GM12875 (cell line): Measurements from ENCODE around the gene SCAP.
"Not testable (repeated sequence)": the region's sequence is repeated elsewhere in the genome, so short reads cannot be mapped to it uniquely, and the experiment has no call there.

Experiments
- H3K4me3 ChIP-seq: one replicate; pipeline ENCODE4 v1.5.1; 2011; ENCODE audit warnings: low read depth, low read length, control low read depth
- TF ChIP-seq, protein P1 (sequence below): IDR thresholded peaks from 2 replicates; pipeline ENCODE4 v1.5.1; 2011; ENCODE audit warnings: low read depth, mild to moderate bottlenecking, control low read depth, inconsistent platforms, low read length, moderate library complexity, borderline replicate concordance; ENCODE audit not compliant: insufficient read depth

SCAP gene

DNA sequence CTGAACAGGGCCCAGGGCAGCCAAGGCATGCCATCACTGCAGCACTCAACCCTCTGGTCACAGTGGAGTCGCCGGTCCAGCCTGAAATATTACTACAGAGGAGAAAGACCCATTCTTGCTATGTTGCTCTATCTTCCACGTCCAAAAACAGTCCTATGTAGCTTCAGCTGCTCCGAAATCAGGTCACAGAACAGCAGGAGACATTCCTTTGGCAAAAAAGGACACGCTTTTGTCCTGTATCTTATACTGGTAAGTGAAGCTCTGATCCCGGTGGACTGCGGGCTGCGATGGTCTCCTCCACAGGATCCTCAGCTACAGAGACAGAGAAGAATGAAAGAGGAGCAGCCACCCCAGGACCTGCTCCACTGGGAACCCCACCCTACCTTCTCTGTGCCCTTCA lies 20.1 kb upstream of the SCAP start:
- H3K4me3 ChIP-seq: no peak overlapping the region
- TF ChIP-seq, protein P1, sequence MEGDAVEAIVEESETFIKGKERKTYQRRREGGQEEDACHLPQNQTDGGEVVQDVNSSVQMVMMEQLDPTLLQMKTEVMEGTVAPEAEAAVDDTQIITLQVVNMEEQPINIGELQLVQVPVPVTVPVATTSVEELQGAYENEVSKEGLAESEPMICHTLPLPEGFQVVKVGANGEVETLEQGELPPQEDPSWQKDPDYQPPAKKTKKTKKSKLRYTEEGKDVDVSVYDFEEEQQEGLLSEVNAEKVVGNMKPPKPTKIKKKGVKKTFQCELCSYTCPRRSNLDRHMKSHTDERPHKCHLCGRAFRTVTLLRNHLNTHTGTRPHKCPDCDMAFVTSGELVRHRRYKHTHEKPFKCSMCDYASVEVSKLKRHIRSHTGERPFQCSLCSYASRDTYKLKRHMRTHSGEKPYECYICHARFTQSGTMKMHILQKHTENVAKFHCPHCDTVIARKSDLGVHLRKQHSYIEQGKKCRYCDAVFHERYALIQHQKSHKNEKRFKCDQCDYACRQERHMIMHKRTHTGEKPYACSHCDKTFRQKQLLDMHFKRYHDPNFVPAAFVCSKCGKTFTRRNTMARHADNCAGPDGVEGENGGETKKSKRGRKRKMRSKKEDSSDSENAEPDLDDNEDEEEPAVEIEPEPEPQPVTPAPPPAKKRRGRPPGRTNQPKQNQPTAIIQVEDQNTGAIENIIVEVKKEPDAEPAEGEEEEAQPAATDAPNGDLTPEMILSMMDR: no peak

DNA sequence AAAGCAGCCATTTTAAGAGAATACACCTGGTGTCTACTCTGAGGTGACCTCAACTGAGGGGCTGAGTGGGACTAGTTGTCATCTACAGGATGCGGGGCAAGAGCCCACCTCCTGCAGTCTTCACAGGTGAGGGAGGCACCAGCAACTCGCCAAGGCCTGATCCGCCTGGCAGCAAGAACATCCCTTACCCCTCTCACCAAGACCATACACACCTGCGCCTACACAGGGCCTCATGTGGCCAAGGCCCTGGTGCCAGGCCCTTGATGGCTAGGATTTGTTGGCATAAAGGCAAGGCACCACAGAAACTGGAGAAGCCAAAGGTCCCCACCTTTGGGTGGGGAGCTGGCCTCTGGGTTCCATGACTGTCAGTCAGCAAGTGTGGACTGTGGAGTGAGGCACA lies 19.4 kb upstream of the SCAP start:
- TF ChIP-seq, protein P1: no peak
- no peak overlapping the region for H3K4me3 ChIP-seq

DNA sequence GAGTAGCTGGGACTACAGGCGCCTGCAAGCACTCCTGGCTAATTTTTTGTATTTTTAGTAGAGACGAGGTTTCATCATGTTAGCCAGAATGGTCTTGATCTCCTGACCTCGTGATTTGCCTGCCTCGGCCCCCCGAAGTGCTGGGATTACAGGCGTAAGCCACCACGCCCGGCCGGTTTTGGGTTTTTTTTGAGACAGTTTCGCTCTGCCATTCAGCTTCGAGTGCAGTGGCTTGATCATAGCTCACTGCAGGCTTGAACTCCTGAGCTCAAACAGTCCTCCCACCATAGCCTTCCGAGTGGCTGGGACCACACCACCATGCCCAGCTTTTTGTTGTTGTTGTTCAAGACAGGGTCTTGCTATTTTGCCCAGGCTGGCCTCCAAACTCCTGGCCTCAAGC lies 16.0 kb upstream of the SCAP start:
- TF ChIP-seq, protein P1: no peak
- H3K4me3 ChIP-seq: no peak overlapping the region

DNA sequence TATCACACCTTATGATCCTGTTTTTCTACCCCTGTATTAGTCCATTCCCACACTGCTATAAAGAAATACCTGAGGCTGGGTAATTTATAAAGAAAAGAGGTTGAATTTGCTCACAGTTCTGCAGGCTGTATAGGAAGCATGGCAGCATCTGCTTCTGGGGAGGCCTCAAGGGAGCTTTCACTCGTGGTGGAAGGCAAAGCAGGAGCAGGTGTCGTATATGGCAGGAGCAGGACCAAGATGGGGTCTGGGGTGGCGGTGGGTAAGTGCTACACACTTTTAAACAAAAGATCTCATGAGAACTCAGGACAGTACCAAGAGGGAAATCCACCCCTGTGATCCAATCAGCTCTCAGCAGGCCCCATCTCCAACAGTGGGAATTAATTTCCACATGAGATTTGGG lies 15.4 kb upstream of the SCAP start:
- TF ChIP-seq, protein P1: no peak
- H3K4me3 ChIP-seq: no peak overlapping the region

DNA sequence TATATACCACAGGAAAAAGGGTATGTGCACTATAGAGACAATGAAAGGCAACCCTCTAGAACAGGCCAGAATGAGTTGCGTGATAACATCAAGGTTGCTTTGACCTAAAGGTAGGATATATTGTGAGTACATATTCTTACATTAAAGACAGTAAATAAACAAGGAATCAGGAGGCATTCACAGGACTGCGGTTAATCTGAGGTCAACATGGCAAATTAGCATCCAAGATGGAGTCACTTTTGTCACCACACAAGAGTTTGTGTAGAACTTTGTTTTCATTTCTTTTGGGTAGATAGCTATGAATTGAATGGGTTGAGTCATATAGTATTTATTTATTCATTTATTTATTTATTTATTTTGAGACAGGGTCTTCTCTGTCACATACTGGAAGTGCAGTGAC lies 11.5 kb upstream of the SCAP start:
- TF ChIP-seq, protein P1: no peak
- H3K4me3 ChIP-seq: no peak overlapping the region

DNA sequence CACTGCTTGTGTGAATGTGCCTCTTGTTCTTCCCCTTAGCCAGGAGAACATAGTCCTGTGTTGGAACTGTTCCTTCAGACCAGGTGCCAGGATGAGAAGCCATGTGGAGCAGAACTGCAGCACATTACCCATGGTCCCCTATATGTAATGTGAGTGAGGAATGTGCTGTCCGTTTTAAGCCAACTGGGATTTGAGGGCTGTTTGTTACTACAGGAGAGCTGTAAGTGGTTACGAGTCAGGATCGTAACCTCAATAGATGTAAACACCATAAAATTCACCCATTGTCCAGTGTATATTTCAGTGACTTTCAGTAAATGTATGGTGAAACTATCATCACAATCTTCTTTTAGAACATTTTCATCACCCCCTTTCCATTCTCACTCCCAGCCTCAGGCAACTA lies 10.1 kb upstream of the SCAP start:
- no peak overlapping the region for H3K4me3 ChIP-seq
- TF ChIP-seq, protein P1: no peak

DNA sequence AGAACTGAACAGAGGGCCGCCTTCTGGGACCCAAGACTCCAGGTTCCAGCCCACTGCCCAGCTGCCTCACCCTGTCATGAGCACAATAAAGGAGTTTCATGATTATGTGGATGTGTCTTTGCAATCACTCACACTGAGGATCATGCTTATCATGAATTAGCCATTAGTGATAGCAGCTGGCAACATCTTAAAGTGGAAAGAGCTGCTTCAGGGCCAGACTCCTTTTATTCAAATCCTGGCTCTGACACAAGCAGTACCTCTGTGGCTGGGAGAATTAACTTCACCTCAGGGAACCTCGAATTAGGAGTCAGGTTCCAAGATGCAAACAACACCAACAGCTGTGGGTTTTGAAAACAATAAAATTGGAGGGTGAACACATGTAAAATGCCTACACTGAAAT lies 6.6 kb upstream of the SCAP start:
- no peak overlapping the region for H3K4me3 ChIP-seq
- TF ChIP-seq, protein P1: no peak

DNA sequence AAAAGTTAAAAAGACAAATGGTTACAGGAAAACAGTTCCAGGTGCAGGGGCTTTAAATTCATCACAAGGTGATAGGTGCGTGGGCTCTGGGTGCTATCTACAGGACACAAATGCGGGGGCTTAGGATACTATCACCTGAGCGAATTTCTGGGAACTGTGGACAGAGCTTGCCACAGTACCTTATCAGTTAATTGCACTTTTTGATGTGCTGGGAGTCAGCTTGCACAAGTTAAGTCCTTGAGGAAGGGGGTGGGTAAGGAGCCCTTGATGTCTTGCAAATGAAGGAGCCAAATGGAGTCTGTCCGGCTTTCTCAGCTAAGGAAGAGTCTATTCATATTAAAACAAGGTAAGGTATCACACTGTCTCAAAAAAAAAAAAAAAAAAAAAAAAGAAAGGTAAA lies 6.0 kb upstream of the SCAP start:
- not testable (repeated sequence) for H3K4me3 ChIP-seq

DNA sequence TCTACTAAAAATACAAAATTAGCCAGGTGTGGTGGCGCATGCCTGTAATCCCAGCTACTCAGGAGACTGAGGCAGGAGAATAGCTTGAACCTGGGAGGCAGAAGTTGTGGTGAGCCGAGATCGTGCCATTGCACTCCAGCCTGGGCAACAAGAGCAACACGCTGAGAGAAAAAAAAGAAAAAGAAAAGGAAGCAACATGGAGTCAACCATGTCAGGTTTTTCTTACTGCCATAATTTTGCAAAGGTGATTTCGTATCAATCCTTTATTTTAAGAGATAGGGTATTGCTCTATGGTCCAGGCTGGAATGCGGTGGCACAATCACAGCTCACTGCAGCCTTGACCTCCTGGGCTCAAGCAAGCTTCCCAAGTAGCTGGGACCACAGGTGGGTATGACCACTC lies 4.5 kb upstream of the SCAP start:
- H3K4me3 ChIP-seq: not testable (repeated sequence)
